DOHH2 (cell line): Measurements from ENCODE around the gene RUNX2.

ENCODE experiments used
- H3F3A ChIP-seq: fragments of 200-600 bp; sonication (generic), shearing (Covaris generic); 2 replicates; pipeline ENCODE4 v1.6.0; 2016; ENCODE audit warnings: antibody characterized with exemption, mild to moderate bottlenecking; ENCODE audit not compliant: control insufficient read depth, insufficient read depth
- H3K27ac ChIP-seq: fragments of 200-600 bp; sonication (generic); 2 replicates; pipeline ENCODE4 v1.5.1; 2014; ENCODE audit warnings: low read depth, mild to moderate bottlenecking, low read length, moderate library complexity
- H3K27me3 ChIP-seq: fragments of 200-600 bp; sonication (generic); 2 replicates; pipeline ENCODE4 v1.6.1; 2014; ENCODE audit warnings: mild to moderate bottlenecking, low read length, mixed read lengths; ENCODE audit not compliant: control insufficient read depth
- H3K36me3 ChIP-seq: fragments of 200-600 bp; sonication (generic); 2 replicates; pipeline ENCODE4 v1.6.1; 2014; ENCODE audit warnings: mild to moderate bottlenecking, low read length, moderate library complexity, mixed read lengths; ENCODE audit not compliant: control insufficient read depth
- H3K4me1 ChIP-seq: fragments of 200-600 bp; sonication (generic); 2 replicates; pipeline ENCODE4 v1.6.1; 2014; ENCODE audit warnings: mild to moderate bottlenecking, low read length, mixed read lengths; ENCODE audit not compliant: control insufficient read depth
- H3K4me2 ChIP-seq: fragments of 200-600 bp; sonication (generic); 2 replicates; pipeline ENCODE4 v1.6.0; 2014; ENCODE audit warnings: mild to moderate bottlenecking, low read length, moderate library complexity
- H3K4me3 ChIP-seq: fragments of 200-600 bp; sonication (generic); 2 replicates; pipeline ENCODE4 v1.5.1; 2014; ENCODE audit warnings: mild to moderate bottlenecking, low read length, mixed read lengths
- H3K79me2 ChIP-seq: fragments of 200-600 bp; sonication (generic); 2 replicates; pipeline ENCODE4 v1.6.1; 2014; ENCODE audit warnings: mild to moderate bottlenecking, low read length, mixed read lengths; ENCODE audit not compliant: control insufficient read depth
- H3K9me2 ChIP-seq: fragments of 200-600 bp; sonication (generic); replicated peaks from 2 replicates; pipeline ENCODE4 v1.6.1; 2014; ENCODE audit warnings: mild to moderate bottlenecking, low read length, mixed read lengths; ENCODE audit not compliant: control insufficient read depth
- H3K9me3 ChIP-seq: fragments of 200-600 bp; sonication (generic); 2 replicates; pipeline ENCODE4 v1.6.1; 2014; ENCODE audit warnings: antibody characterized with exemption, low read length, mixed read lengths; ENCODE audit not compliant: control insufficient read depth, insufficient read depth
- H4K20me1 ChIP-seq: fragments of 200-600 bp; sonication (generic); 2 replicates; pipeline ENCODE4 v1.6.0; 2014; ENCODE audit warnings: low read depth, mild to moderate bottlenecking, antibody characterized with exemption, low read length, moderate library complexity; ENCODE audit not compliant: control insufficient read depth, insufficient read depth
- CTCF ChIP-seq: fragments of 200-600 bp; sonication (generic); IDR thresholded peaks from one replicate; pipeline ENCODE4 v1.5.1; 2014; ENCODE audit warnings: antibody characterized with exemption, mild to moderate bottlenecking, low read depth, low read length; ENCODE audit not compliant: poor library complexity, severe bottlenecking
- EZH2phosphoT487 ChIP-seq: fragments of 200-600 bp; sonication (generic); IDR thresholded peaks from 2 replicates; pipeline ENCODE4 v1.6.1; 2017; ENCODE audit warnings: borderline replicate concordance, mild to moderate bottlenecking, antibody characterized with exemption, low read length, moderate library complexity, mixed read lengths

The RUNX2 gene

GRCh38 chr6:45504947-45505346 lies 176.8 kb downstream of the RUNX2 start:
- Histone ChIP-seq H3K9me2 (no peaks in the 10 kb centered on the region), H3K79me2 (no peaks in the 10 kb centered on the region), H3K4me2 (no peak overlapping the region), H3K27me3 (no peaks in the 10 kb centered on the region), H4K20me1 (no peaks in the 10 kb centered on the region), H3K4me1 (no peaks in the 10 kb centered on the region), H3K4me3 (no peak overlapping the region), H3K27ac (no peak overlapping the region), H3K9me3 (no peaks in the 10 kb centered on the region), H3K36me3 (no peaks in the 10 kb centered on the region), H3F3A (no peaks in the 10 kb centered on the region)
- no peak for TF ChIP-seq CTCF
- no peak for TF ChIP-seq EZH2phosphoT487

- H3K4me2 ChIP-seq = no peak overlapping the region
- no peaks in the 10 kb centered on the region for H3K9me3 ChIP-seq
- no peak overlapping the region for H3K27ac ChIP-seq
- H3F3A ChIP-seq = no peaks in the 10 kb centered on the region
- no peak for TF ChIP-seq CTCF
- no peak for TF ChIP-seq EZH2phosphoT487
- no peak overlapping the region for H3K4me3 ChIP-seq
- no peaks in the 10 kb centered on the region for H3K36me3 ChIP-seq
- no peaks in the 10 kb centered on the region for H3K27me3 ChIP-seq
- H3K9me2 ChIP-seq = no peaks in the 10 kb centered on the region
- H3K4me1 ChIP-seq = no peaks in the 10 kb centered on the region
- no peaks in the 10 kb centered on the region for H3K79me2 ChIP-seq
- H4K20me1 ChIP-seq = no peaks in the 10 kb centered on the region
Measured at GRCh38 chr6:45505470-45505869, 177.3 kb downstream of the RUNX2 start.

DNA sequence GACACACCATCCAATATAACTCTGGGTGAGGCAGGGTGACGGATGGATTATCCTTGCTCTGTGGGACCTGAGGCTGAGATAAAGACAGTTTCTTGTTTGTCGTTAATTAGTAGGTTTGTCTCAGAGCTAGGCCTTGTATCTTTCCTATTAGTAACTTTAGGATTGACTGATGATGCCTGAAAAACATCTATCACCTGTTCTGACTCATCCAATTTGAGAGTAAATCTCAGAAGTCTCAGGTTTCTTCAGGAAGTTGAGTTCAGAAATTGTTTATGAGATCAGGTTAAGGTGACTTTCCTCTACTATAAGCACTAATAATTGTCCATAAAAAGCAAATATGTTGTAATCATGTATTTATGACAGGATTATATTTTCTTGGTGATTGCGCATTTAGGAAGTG lies 179.1 kb downstream of the RUNX2 start:
- Histone ChIP-seq H3K4me3 (no peak overlapping the region), H3K9me3 (no peaks in the 10 kb centered on the region), H3K4me2 (no peak overlapping the region), H3K4me1 (no peaks in the 10 kb centered on the region), H3F3A (no peaks in the 10 kb centered on the region), H3K79me2 (no peaks in the 10 kb centered on the region), H3K27ac (no peak overlapping the region), H3K36me3 (no peaks in the 10 kb centered on the region), H3K27me3 (no peaks in the 10 kb centered on the region), H4K20me1 (no peaks in the 10 kb centered on the region), H3K9me2 (no peaks in the 10 kb centered on the region)
- TF ChIP-seq EZH2phosphoT487 (no peak), CTCF (no peak)

DNA sequence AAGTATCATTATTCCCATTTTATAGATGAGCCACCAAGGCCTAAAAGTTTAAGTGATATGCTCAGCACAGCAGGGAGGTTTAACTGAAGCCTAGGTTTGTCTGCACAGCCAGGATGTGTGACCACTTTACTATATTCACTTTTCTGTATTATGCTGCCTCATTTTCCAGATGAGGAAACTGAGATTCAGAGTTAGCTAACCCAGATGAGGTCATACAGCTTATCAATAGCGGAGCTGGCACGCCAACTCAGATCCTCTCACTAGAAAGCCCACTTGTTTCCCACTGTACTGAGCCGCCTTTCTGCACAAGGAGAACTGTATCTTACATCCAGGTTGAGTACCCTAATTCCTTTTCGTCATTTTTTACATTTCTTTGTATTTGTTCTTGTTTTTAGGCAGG lies 181.3 kb downstream of the RUNX2 start:
- Histone ChIP-seq H3F3A (no peaks in the 10 kb centered on the region), H3K4me3 (no peak overlapping the region), H3K9me3 (no peaks in the 10 kb centered on the region), H4K20me1 (no peaks in the 10 kb centered on the region), H3K79me2 (no peaks in the 10 kb centered on the region), H3K9me2 (no peaks in the 10 kb centered on the region), H3K27me3 (no peaks in the 10 kb centered on the region), H3K27ac (no peak overlapping the region), H3K4me1 (peaks cover 12% of the 10 kb centered on the region), H3K36me3 (no peaks in the 10 kb centered on the region), H3K4me2 (no peak overlapping the region)
- TF ChIP-seq EZH2phosphoT487 (no peak), CTCF (no peak)
